GM21619 (cell line): ENCODE data around the gene PTPDC1.
"Not testable (repeated sequence)": the region's sequence is repeated elsewhere in the genome, so short reads cannot be mapped to it uniquely, and the experiment has no call there.

Experiments
- ATAC-seq: cut with Tn5 transposase; IDR thresholded peaks from one replicate; pipeline ENCODE4 v1.9.1; 2021; ENCODE audit not compliant: unreplicated experiment

Gene PTPDC1

GRCh38 chr9:94094219-94095145 is 10.2 kb downstream of the PTPDC1 start:
- ATAC-seq = not testable (repeated sequence)

DNA sequence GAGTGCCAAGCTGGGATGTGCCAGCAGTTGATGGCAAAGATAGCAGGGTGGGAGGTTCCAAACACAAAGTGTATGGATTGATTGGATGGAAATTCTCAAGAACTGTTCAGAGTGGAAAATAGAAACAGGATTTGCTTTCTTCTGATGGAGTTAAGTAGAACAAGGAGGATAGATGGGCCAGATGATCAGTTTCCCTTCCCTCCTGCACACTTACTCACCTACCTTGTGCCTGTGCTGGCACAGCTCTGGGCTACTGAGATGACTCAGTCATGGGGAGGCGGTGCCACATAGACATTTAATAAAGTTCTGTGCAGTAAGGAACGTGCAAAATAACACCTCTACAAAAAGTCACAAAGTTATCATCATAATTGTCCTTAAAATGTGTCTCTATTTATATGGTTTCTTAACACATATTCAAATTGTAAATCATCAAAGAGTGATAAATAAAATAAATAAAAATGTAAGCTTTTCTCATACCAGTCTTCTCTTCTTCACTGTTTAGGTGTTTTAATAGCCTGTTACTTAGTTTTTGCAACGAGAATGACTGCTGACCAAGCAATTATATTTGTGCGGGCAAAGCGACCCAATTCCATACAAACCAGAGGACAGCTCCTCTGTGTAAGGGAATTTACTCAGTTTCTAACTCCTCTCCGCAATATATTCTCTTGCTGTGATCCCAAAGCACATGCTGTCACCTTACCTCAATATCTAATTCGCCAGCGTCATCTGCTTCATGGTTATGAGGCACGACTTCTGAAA is 12.7 kb downstream of the PTPDC1 start:
- no peak for ATAC-seq

- no peak for ATAC-seq
Measured at GRCh38 chr9:94097788-94098414, 13.6 kb downstream of the PTPDC1 start.

- no peak for ATAC-seq
Measured at GRCh38 chr9:94100152-94100879, 16.1 kb downstream of the PTPDC1 start.

- ATAC-seq = no peak
Measured at GRCh38 chr9:94101162-94101853, 17.0 kb downstream of the PTPDC1 start.

GRCh38 chr9:94108584-94108983 is 24.3 kb downstream of the PTPDC1 start:
- no peak for ATAC-seq

GRCh38 chr9:94110821-94111252 is 26.6 kb downstream of the PTPDC1 start:
- ATAC-seq = no peak

DNA sequence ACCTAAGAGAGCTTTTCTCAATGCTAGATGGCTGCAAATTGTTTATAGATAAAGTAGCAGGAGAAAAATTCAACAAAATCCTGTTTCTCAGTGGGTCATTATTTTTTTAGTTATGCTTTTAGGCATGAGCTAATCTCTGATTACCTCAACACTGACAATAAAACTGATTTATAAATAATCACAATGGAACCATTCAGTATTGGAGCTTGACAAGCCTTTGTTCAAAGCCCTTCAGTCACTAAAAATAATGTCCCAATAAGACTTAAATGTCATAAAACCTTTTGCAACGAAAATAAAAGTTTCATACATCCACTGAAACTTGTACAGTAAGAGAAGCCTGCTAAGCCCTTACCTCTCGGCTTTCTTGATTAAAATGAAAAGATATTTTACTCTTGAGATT is 27.2 kb downstream of the PTPDC1 start:
- no peak for ATAC-seq

DNA sequence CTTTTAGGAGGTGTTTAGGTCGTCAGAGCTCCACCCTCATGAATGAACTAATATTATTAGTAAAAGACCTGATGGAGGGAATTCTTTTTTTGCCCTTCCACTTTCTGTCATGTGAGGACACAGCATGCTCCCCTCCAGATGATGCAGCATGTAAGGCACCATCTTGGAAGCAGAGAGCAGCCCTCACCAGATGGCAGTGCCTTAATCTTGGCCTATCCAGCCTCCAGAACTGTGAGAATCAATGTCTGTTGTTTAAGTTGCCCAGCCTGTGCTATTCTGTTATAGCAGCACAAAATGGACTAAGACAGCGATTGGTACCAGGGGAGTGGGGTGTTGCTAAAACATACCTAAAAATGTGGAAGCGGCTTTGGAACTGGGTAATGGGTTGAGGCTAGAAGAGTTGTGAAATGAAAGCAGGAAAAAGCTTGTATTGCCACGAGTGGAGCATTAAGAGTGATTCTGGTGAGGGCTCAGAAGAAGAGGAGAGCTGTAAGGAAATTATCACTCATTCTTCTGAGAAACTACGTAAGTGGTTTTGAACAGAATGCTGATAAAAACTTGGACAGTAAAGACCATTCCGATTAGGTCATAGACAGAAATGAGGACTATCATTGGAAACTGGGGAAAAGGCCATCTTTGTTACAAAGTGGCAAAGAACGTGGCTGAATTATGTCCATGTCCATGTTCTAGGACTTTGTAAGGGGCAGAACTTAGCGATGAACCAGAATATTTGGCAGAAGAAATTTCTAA is 28.6 kb downstream of the PTPDC1 start:
- no peak for ATAC-seq

DNA sequence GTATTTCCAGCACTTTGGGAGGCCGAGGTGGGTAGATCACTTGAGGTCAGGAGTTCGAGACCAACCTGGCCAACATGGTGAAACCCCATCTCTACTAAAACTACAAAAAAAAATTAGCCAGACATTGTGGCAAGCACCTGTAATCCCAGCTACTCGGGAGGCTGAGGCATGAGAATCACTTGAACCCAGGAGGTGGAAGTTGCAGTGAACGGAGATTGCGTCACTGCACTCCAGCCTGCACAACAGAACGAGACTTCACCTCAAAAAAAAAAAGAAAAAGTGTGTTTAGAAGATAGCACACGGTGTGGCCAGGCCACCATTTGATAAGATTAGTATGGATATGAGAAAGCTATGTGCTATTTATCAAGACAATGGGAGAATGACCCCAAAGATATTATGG is 35.8 kb downstream of the PTPDC1 start:
- ATAC-seq = not testable (repeated sequence)

DNA sequence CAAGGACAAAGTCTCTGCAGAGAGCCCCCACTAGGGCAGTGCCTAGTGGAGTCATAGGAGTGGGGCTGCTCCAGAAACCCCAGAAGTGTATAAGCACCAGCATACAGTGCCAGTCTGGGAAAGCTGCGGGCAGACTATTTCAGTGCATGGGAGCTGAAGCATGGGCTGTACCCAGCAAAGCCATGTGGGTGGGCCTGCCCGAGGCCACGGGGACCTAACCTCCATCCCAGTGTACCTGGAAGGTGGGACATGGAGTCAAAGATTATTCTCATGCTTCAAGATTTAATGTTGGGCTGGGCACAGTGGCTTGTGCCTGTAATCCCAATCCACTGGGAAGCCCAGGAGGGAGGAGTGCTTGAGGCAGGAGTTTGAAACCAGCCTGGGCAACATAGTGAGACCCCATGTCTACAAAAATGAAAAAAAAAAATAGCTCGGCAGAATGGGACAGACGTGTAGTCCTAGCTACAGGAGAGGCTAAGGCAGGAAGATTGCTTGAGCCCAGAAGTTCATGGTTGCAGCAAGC is 36.7 kb downstream of the PTPDC1 start:
- no peak for ATAC-seq

- no peak for ATAC-seq
Measured at GRCh38 chr9:94126844-94127243, 42.6 kb downstream of the PTPDC1 start.

DNA sequence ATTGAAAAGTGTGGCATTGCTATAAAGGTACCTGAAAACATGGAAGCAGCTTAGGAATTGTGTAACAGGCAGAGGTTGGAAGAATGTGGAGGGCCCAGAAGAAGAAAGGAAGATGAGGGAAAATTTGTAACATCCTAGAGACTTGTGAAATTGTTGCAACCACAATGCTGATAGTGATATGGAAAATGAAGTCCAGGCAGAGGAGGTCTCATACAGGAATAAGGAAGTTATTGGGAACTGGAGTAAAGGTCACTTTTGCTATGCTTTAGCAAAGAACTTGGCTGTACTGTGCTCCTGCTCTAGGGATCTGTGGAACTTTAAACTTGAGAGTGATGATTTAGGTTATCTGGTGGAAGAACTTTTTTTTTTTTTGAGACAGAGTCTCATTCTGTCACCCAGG is 43.5 kb downstream of the PTPDC1 start:
- ATAC-seq = no peak

DNA sequence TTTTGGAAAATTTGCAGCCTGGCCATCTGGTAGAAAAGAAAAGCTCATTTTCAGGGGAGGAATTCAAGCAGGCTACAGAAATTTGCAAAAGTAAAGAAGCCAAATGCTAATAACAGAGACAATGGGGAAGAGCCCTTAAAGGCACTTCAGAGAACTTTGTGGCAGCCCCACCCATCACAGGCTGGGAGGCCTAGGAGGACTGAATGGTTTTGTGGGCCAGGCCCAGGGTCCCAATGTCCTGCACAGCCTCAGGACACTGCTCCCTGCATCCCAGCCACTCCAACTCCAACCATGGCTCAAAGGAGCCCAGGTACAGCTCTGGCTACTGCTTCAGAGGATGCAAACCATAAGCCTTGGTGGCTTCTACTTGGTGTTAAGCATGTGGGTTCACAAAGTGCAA is 44.3 kb downstream of the PTPDC1 start:
- ATAC-seq = no peak

- no peak for ATAC-seq
Measured at GRCh38 chr9:94134629-94135028, 50.4 kb downstream of the PTPDC1 start.

GRCh38 chr9:94135222-94135621 is 51.0 kb downstream of the PTPDC1 start:
- no peak for ATAC-seq

- ATAC-seq = no peak
Measured at GRCh38 chr9:94139672-94140417, 55.6 kb downstream of the PTPDC1 start.

DNA sequence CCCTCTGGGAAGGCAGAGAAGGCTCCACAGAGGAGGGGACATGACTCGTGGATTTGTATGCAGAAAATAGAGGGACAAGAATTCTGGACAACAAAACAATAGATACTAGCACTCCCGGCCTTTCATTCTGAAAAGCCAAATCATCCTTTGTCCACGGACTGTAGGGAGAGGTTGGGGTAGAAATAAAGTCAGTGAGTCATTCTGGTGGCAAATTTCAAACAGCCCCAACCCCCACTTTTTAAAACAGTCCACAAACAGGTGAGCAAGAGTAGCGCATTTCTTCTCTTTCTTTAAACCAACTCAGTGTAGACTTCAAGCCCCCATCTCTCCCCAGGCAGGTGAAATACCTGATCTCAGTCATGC is 56.1 kb downstream of the PTPDC1 start:
- ATAC-seq = no peak
